ENCODE measurements around the gene TCEA3.
A peak's percentile ranks its signal among the peaks of the same experiment; 100 is the strongest.

The TCEA3 gene

GRCh38 chr1:23358310-23358875, 66.2 kb downstream of the TCEA3 start:
- no peak for DNase-seq

GRCh38 chr1:23357138-23357908, 67.2 kb downstream of the TCEA3 start:
- no peak for DNase-seq

- DNase-seq: no peak
Observed at GRCh38 chr1:23356471-23357137, 67.9 kb downstream of the TCEA3 start.

GRCh38 chr1:23354245-23354644, 70.3 kb downstream of the TCEA3 start:
- DNase-seq: no peak

GRCh38 chr1:23352096-23352695, 72.4 kb downstream of the TCEA3 start:
- DNase-seq: no peak

GRCh38 chr1:23345920-23346319, 78.6 kb downstream of the TCEA3 start:
- no peak for DNase-seq

- DNase-seq: peak; percentile 12
Observed at GRCh38 chr1:23344987-23345472, 79.5 kb downstream of the TCEA3 start.

- peak; percentile 99 for DNase-seq
Observed at GRCh38 chr1:23344111-23344986, 80.2 kb downstream of the TCEA3 start, which contains the start of gene HNRNPR. TSS of gene HNRNPR (minus strand) at chr1:23344284. CDS start at chr1:23341008, 3,276 bp downstream.

- no peak for DNase-seq
Observed at GRCh38 chr1:23343221-23344110, 81.1 kb downstream of the TCEA3 start.

- DNase-seq: no peak
Observed at GRCh38 chr1:23341931-23342692, 82.4 kb downstream of the TCEA3 start.

- DNase-seq: no peak
Observed at GRCh38 chr1:23339632-23340031, 84.9 kb downstream of the TCEA3 start.

GRCh38 chr1:23337869-23338268, 86.7 kb downstream of the TCEA3 start:
- no peak for DNase-seq

GRCh38 chr1:23331713-23332112, 92.8 kb downstream of the TCEA3 start:
- DNase-seq: no peak

All from DMS153 (cell line).